GM04503 (cell line): Measurements from ENCODE around the gene USP34.
"Not testable (repeated sequence)": the region's sequence is repeated elsewhere in the genome, so short reads cannot be mapped to it uniquely, and the experiment has no call there.

ENCODE experiments used
- DNase-seq: peaks from one replicate; pipeline ENCODE4 v3.0.0-alpha.2; 2012; ENCODE audit warnings: low read depth

USP34 gene

GRCh38 chr2:61460163-61460562 lies 10.7 kb downstream of the USP34 start:
- peak; percentile 48 for DNase-seq

- no peak for DNase-seq
These were observed 14.0 kb downstream of the USP34 start for GRCh38 chr2:61456746-61457420.

- no peak for DNase-seq
These were observed 14.7 kb downstream of the USP34 start for GRCh38 chr2:61456070-61456745.

- not testable (repeated sequence) for DNase-seq
These were observed 15.9 kb downstream of the USP34 start for GRCh38 chr2:61454972-61455371.

- DNase-seq = no peak
These were observed 16.5 kb downstream of the USP34 start for GRCh38 chr2:61454383-61454782.

GRCh38 chr2:61452392-61452791 lies 18.5 kb downstream of the USP34 start:
- DNase-seq = no peak

GRCh38 chr2:61451178-61451577 lies 19.7 kb downstream of the USP34 start:
- no peak for DNase-seq

- DNase-seq = no peak
These were observed 20.7 kb downstream of the USP34 start for GRCh38 chr2:61450144-61450543.

GRCh38 chr2:61448229-61448628 lies 22.7 kb downstream of the USP34 start:
- DNase-seq = no peak

- not testable (repeated sequence) for DNase-seq
These were observed 23.9 kb downstream of the USP34 start for GRCh38 chr2:61446971-61447370.

GRCh38 chr2:61443342-61444041 lies 27.4 kb downstream of the USP34 start:
- DNase-seq = no peak

GRCh38 chr2:61439241-61440002 lies 31.5 kb downstream of the USP34 start:
- no peak for DNase-seq

- no peak for DNase-seq
These were observed 32.2 kb downstream of the USP34 start for GRCh38 chr2:61438670-61439069.

GRCh38 chr2:61437170-61437569 lies 33.7 kb downstream of the USP34 start:
- no peak for DNase-seq

GRCh38 chr2:61436092-61436491 lies 34.8 kb downstream of the USP34 start:
- no peak for DNase-seq

GRCh38 chr2:61435291-61435690 lies 35.6 kb downstream of the USP34 start:
- no peak for DNase-seq

- DNase-seq = no peak
These were observed 36.6 kb downstream of the USP34 start for GRCh38 chr2:61434314-61434713.

- no peak for DNase-seq
These were observed 37.3 kb downstream of the USP34 start for GRCh38 chr2:61433606-61434005.

GRCh38 chr2:61432990-61433389 lies 37.9 kb downstream of the USP34 start:
- no peak for DNase-seq

- DNase-seq = no peak
These were observed 39.5 kb downstream of the USP34 start for GRCh38 chr2:61431345-61431744.

GRCh38 chr2:61426267-61426897 lies 44.5 kb downstream of the USP34 start:
- DNase-seq = no peak

GRCh38 chr2:61425605-61426155 lies 45.2 kb downstream of the USP34 start:
- no peak for DNase-seq
